HG03060 (cell line): Measurements from ENCODE around the gene PRXL2A.
"Not testable (repeated sequence)": the region's sequence is repeated elsewhere in the genome, so short reads cannot be mapped to it uniquely, and the experiment has no call there.

Experiments used
- ATAC-seq: cut with Tn5 transposase; IDR thresholded peaks from one replicate; pipeline ENCODE4 v1.9.1; 2021; ENCODE audit warnings: low read depth, moderate number of reproducible peaks; ENCODE audit not compliant: unreplicated experiment

Gene PRXL2A

GRCh38 chr10:80473096-80473657 is 64.8 kb downstream of the PRXL2A start:
- no peak for ATAC-seq

- no peak for ATAC-seq
Observed at GRCh38 chr10:80473692-80474596, 65.6 kb downstream of the PRXL2A start.

GRCh38 chr10:80474597-80474910 is 66.2 kb downstream of the PRXL2A start:
- ATAC-seq, result no peak

- no peak for ATAC-seq
Observed at GRCh38 chr10:80474941-80475340, 66.6 kb downstream of the PRXL2A start.

- ATAC-seq, result not testable (repeated sequence)
Observed at GRCh38 chr10:80475641-80476040, 67.3 kb downstream of the PRXL2A start.

- no peak for ATAC-seq
Observed at GRCh38 chr10:80476685-80477084, 68.3 kb downstream of the PRXL2A start.

GRCh38 chr10:80477813-80478212 is 69.5 kb downstream of the PRXL2A start:
- ATAC-seq, result no peak

GRCh38 chr10:80480373-80480772 is 72.0 kb downstream of the PRXL2A start:
- ATAC-seq, result not testable (repeated sequence)

GRCh38 chr10:80480852-80481251 is 72.5 kb downstream of the PRXL2A start:
- no peak for ATAC-seq

- ATAC-seq, result no peak
Observed at GRCh38 chr10:80484243-80484642, 75.9 kb downstream of the PRXL2A start.

- ATAC-seq, result no peak
Observed at GRCh38 chr10:80484676-80485075, 76.3 kb downstream of the PRXL2A start.

GRCh38 chr10:80485076-80485945 is 77.0 kb downstream of the PRXL2A start:
- ATAC-seq, result no peak

- no peak for ATAC-seq
Observed at GRCh38 chr10:80485946-80486764, 77.8 kb downstream of the PRXL2A start.
